Suprapubic skin (tissue), 4 donors: ENCODE results near the gene CDHR4.
"Not testable (repeated sequence)": the region's sequence is repeated elsewhere in the genome, so short reads cannot be mapped to it uniquely, and the experiment has no call there.

Source experiments
- CTCF ChIP-seq, 2 donors: fragments of 200-600 bp in 1 of 2; fragments of 450-650 bp in 1 of 2; sonication (generic) in 1 of 2; IDR thresholded peaks; one replicate each; pipeline ENCODE4 v1.5.1; 2016 to 2019; ENCODE audit warnings: antibody characterized with exemption in 2 of 2, mild to moderate bottlenecking in 1 of 2, moderate library complexity in 1 of 2
- EP300 ChIP-seq: sonication (generic); formaldehyde crosslinking; IDR thresholded peaks from one replicate; pipeline ENCODE4 v1.6.1; 2017; ENCODE audit warnings: antibody characterized with exemption
- POLR2A ChIP-seq, 2 donors: fragments of 450-650 bp; IDR thresholded peaks; one replicate each; pipeline ENCODE4 v1.6.1; 2017; ENCODE audit warnings: antibody characterized with exemption in 2 of 2, mild to moderate bottlenecking in 2 of 2, moderate library complexity in 2 of 2
- POLR2AphosphoS5 ChIP-seq, 3 donors: sonication (generic); formaldehyde crosslinking; IDR thresholded peaks; one replicate each; pipeline ENCODE4 v1.6.1; 2017; ENCODE audit warnings: antibody characterized with exemption in 3 of 3

- not testable (repeated sequence) for TF ChIP-seq POLR2A (IDR thresholded peaks at IDR 0.05); CTCF (IDR thresholded peaks at IDR 0.05); EP300; POLR2AphosphoS5 (IDR thresholded peaks at IDR 0.05)
Measured at GRCh38 chr3:49780975-49781365, 18.7 kb downstream of the CDHR4 start.
